HG02588 (cell line): ENCODE results near the gene NLRP10.

Source experiments
- ATAC-seq: cut with Tn5 transposase; IDR thresholded peaks from one replicate; pipeline ENCODE4 v1.9.1; 2021; ENCODE audit warnings: mild to moderate bottlenecking, moderate library complexity; ENCODE audit not compliant: unreplicated experiment

The NLRP10 gene

DNA sequence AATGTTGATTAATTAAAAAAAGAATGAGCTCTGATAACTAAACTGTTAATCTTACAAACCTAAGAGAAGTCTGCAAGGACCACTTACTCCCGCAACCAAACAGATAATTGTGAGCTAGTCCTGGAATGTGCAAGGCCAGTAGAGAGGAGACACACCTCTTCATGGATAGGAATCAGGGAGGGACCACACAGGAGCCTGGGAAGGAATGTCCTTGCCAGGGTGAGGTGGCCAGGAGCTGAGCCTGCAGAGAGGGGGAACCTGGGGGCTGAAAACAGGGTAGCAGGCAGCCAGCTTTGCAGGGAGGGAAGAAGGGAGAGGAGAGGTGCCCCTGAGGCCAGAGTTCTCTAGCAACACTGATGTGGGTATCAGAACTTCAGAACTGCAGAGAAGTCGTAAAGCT, 9.4 kb upstream of the NLRP10 start:
- no peak for ATAC-seq

DNA sequence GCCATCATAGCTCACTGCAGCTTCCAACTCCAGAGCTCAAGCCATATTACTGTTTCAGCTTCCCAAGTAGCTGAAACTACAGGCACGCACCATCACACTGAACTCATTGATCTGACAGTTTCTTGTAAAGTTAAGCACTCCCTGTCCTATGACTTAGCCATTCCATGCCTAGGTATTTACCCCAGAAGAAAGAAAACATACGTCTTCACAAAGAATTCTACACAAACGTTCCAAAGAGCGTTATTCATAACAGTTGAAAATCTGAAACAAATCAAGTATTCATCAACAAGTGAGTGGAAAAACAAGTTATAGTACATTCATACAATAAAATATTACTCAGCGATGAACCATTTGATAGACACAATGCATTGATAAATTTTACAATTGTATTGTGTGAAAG, 7.8 kb upstream of the NLRP10 start:
- no peak for ATAC-seq

DNA sequence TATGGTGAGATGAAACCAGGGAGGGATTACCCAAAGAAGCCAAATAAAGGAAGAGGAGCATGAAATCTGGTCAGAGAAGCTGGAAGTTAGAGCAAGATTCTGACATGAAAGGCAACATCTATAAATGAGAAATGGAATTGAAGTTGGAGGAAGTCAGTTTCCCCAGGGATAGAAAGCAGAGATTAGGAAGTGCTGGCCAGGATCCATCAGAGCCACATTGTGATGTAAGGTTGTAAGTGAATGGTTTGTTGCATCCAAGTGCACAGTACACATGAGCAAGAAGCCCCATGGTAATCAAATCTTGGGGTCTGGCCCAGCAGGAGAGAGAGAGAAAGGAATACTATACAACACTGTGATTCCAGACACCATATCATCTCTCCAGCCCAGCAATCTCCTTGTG, 6.6 kb upstream of the NLRP10 start:
- ATAC-seq: no peak

DNA sequence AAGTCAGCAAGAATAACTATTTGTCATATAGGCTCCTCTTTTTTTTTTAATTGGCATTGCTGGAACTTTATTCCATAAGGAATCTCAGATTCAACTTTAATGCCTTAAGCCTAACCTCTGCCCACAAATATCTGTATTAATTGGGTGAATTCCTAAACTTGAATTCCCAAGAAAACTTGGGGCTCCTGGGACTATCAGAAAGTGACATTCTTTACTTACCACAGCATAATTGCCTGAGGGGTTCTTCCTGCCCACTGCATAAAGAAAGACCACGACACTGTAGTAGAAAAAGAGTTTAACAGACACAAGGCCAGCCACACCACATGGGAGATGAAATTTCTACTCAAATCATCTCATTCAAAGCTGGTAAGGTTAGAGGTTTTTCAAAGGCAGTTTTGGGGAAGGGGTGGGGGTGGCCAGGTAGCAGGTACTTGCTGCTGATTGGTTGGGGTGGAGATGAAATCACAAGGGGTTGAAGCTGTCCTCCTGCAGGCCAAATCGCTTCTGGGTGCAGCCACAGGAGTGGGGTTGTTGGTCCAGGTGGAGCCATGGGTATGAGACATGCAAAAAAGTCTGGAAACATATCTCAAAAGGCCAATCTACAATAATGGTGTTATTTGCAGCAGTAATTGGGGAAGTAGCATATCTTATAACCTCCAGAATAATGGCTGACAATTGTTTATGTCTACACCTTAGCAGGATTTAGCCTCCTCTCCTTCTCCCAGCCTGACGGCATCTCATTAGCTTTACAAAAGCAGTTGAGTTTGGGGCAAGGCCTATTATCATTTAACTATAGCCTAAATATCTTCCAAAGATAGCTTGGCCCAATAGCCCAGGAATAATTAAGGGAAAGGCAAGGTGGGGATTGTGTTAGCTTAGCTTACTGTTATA, 4.8 kb upstream of the NLRP10 start:
- ATAC-seq: no peak

DNA sequence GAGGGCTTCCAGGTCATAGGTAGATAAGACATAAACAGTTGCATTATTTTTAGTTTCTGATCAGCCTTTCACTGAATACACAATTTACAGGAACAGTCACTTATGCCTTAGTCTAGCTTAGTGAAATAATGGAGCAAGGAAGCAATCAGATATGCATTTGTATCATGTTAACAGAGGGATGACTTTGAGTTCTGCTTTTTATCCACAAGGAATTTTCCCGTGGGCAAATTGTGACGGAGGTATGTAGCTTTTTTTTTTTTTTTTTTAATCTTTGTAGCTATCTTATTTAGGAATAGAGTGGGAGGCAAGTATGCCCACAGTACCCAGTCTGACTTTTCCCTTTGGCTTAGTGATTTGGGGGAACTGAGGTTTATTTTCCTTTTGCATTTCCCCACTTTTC, 3.4 kb upstream of the NLRP10 start:
- ATAC-seq: no peak

DNA sequence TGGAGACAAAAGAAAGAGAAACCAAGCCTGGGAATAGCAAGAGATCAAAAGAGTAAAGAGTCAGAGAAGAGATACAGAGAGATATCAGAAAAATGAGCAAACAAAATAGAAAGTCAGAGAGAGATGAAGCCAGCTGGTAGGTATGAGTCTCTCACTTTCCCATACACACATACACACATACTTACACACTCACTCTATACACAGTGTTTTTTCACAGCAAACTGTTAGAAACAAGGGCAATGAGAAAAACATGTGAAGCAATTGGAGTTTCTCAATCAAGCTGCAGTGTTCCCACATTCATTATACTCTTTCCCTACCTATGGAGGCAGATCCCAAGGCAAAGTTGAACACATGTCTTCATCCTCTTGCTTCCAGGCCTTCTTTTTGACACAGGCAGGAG, 2.6 kb upstream of the NLRP10 start:
- no peak for ATAC-seq

DNA sequence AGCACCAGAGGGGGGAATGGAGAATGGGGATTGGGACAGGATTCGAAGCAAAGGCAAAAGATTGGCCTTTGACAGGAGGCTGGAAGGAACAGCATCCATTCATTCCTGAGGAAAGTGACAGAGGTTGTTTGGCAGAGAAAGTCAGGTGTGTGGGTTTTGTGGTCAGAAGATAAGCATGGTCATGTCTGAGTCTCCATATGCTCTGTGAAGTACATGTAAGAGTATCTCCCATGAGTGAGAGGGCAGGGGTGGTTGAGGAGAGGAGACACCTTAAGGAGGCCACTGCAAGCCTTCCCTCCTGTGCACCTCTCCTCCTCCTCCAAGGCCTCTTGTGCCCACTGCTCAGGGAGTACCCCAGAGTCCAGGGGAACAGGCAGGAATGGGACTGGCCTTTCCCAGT, 1.9 kb upstream of the NLRP10 start:
- ATAC-seq: no peak

DNA sequence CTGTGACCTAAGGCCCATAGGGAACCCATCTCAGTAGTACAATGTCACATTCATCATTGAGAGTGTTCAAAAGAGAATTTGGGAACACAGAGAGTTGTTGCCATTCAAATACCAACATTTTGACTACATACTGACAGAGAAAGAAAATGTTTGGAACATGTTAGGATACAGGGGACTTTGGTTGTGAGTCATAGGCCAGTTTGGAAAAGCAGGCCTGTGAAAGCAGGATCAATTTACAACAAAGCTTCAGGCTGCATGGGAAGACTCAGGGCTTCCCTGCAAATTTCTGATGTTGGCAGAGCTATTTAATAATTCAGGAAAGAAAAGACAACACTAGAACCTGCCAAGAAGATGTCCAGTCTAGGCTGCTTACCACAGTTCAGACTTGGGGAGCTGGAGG, 374 bp downstream of the NLRP10 start:
- ATAC-seq: no peak

DNA sequence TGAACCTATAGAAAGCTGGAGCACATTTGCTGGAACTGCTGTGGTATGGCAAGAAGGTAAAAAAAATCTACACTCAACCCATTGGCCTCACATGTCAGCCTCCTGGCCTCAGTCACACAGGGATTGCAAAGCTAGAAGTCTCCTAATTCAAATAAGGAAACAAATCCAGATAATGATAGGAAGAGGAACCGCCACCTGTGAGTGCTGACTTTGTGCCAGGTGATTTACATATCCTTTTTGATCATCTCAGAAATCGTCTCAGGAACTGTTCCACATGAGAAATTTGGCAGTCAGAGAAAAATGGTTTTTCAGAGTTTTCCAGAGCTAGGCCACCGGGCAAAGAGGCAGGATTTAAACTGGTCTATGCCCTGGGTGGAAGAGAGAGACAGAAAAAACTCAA, 986 bp downstream of the NLRP10 start:
- ATAC-seq: no peak

DNA sequence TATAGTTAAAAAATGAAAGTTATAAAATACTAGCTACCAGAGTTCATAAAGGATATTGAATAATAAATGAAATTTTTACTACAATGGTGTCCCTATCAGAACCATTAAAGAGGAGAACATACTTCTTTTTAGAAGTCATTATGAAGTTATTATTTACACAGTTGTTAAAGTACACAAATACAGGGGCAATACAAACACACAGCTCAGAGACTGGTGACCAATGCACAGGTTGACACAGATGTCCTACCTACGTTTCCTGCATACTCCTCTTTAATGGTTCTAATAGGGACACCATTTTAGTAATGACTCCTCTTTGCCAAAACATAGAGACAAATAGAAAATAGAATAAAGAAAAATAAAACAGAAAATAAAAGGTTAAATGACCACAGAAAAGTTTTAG, 10.1 kb downstream of the NLRP10 start:
- no peak for ATAC-seq

DNA sequence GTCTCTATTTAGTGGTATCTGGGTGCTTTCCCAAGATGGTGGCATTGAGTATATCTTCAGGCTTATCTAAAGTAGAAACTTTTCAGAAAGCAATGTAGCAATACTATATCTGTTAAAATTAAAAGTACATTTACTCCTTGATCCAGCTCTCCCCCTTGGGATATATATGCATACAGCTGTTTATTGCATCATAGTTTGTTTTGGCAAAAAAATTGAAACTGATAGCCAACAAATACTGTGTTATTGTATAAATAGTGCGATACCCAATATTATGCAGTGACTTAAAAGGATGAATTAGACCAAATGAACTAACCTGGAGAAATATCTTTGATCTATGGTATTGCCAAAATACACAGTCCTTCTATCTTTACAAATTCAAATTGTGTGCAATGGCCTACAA, 15.3 kb downstream of the NLRP10 start:
- no peak for ATAC-seq

DNA sequence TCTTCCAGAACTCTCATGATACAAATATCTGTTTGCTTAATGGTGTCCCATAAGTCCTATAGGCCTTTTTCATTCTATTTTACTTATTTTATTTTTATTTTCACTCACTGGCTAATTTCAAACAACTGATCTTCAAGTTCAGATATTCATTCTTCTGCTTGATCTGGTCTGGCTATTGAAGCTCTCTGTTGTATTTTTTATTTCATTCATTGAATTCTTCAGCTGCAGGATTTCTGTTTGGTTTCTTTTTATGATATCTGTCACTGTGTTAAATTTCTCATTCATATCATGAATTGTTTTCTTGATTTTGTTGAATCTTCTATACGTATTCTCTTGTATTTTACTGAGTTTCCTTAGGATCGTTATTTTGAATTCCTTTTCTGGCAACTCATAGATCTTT, 21.1 kb downstream of the NLRP10 start:
- ATAC-seq: no peak

DNA sequence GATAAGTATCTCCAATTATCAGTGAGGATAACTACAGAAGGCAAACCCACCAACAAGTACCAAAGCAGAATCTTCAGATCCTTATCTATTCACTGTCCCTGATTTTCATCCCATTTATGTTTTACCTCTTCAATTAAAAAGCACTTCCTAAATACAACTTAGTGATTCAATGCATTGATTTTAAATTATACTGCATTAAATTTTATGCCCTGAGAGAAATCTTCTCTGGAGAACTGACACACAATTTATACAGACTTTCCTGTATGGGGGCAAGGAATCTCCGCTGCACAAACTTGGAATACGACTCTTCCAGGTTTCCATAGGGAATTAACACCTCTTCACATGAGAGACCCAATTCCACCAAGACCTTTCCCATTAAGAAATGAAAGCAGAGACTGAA, 23.6 kb downstream of the NLRP10 start, which contains the start of gene OR10A3:
OR10A3 (minus strand) TSS at position 101 of the 400 bp plus-strand sequence. CDS start 2,188 bp downstream, outside the sequence.
- no peak for ATAC-seq

DNA sequence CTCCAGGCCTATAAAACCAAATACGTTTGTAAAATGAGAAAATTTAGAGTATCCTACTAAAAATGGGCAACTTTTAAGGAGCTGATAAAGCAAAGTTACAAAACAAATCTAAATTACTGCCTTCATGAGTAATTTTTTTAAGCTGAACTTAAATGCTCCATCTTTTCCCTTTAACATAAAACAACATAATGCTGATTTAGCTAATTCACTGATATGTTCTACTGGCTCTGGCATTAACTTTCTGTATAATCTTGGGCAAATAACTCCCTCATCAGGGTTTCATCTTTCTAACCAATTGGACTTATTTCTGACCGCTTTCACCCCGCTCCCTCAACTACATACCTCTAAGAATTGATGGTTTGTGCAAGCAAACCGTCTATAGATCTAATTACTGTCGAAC, 24.1 kb downstream of the NLRP10 start:
- ATAC-seq: no peak

DNA sequence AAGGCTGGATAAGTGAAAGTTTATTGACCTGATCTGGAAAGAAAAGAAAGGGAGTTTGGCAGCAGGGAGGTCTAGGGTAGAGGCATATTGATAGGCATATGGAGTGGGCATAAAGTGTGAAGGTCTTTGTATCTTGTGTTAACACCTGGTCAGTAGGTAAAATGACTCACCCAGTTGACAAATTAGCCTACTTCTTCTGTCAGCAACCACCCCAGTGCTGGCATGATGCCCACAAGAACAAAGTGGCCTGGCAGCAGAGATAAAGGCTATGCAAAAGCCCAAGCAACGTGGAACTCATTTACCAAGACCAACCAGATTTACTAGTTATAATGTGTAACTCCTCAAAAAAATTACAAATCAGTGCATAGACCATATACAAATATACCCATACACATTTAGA, 28.6 kb downstream of the NLRP10 start:
- no peak for ATAC-seq

DNA sequence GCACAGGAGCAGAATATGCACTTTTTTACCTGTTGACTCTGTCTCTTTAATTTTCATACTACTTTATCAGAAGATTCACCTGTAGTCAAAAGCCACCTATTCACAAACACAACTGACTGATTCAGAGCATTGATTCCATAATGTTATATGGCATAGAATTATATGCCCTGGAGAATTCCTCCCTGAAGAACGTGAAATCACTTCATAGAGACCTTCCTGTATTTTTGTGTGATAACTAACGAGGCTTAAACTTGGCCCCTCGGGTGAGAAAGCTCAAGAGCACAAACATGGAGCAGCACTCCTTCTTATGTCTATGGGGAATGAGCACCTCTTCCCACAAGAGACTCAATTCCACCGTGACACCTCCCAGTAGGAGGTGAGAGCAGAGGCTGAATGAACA, 34.1 kb downstream of the NLRP10 start, which contains the start of gene OR10A6:
OR10A6 (minus strand) TSS at position 101 of the 400 bp plus-strand sequence. CDS start 2,606 bp downstream, outside the sequence.
- no peak for ATAC-seq

DNA sequence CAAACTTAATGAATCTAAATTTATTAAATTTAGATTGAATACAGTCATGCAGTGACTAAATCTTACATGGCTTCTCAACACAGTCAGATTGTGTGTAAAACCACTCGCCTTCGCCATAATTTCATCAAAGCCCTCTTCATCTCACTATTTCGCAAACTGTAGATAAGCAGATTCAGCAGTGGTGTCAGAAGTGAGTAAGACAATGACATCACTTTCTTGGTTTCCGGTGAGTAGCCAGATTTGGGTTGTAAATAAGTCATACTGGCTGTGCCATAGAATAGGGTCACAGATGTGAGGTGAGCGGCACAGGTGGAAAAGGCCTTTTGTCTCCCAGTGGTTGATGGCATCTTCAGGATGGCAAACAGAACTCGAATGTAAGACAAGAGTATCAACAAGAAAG, 37.6 kb downstream of the NLRP10 start:
- no peak for ATAC-seq

DNA sequence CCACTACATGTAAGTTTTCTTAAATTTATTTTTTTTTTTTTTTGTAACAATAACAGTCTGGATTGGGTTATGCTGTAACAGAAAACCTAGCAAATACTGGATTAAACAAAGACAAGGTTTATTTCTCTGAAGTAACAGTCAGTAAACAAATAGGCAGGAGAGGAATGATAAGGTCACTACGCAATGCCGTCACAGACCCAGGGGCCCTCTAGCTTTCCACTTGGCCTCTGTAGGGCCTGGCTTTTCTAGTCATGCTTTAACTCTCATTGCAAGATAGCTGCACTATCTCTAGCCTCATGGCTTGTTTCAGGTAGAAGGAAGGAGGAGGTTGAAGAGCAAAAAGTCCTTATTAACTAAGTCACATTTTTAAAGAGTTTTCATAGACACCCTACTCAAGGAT, 40.7 kb downstream of the NLRP10 start:
- ATAC-seq: no peak

DNA sequence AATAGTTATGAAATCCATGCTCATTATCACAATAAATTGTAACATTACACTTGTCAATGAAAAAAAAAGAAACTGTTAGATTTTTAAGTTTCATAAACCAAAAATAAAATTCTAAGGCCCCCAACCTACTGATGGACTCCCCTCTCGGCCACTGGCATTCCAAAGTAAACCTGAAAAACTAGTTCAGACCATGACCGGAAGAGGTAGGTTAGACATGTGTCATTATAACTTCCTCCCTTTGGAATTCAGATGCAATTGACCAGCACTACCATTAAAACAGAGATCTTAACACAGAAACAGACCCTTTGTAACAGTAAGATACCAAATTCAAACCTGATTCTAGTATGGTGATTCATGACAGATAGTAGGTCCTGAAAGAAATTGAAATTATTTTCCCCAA, 47.1 kb downstream of the NLRP10 start:
- ATAC-seq: no peak
